SH-SY5Y (cell line): ENCODE results near the gene TERT.

Experiments used
- GATA2 ChIP-seq: IDR thresholded peaks from 2 replicates; pipeline ENCODE4 v1.6.1; 2011; ENCODE audit warnings: mild to moderate bottlenecking, low read depth, low read length
- GATA3 ChIP-seq: IDR thresholded peaks from 2 replicates; pipeline ENCODE4 v1.6.1; 2011; ENCODE audit warnings: low read depth, mild to moderate bottlenecking, low read length, moderate library complexity

GRCh38 chr5:1278656-1279442, 16.0 kb downstream of the TERT start:
- TF ChIP-seq GATA3 (no peak), GATA2 (no peak)
